Glutamatergic neuron (in vitro differentiated cells): Measurements from ENCODE around the gene NPTX1. TPM values are rescaled to one million over a fixed set of nuclear protein-coding genes. Genes with fewer than 3 reads are reported as not detected.
A peak's percentile ranks its signal among the peaks of the same experiment; 100 is the strongest.

Experiments used
- DNase-seq: peaks from one replicate; pipeline ENCODE4 v3.0.0; 2022
- H3K27ac Mint-ChIP-seq: one replicate; pipeline ENCODE4 v1.8.0; 2020; ENCODE audit warnings: mild to moderate bottlenecking, mixed read lengths, inconsistent platforms; ENCODE audit not compliant: unreplicated experiment
- H3K27me3 Mint-ChIP-seq: one replicate; pipeline ENCODE4 v1.8.0; 2020; ENCODE audit warnings: mild to moderate bottlenecking, moderate library complexity, mixed read lengths, inconsistent platforms; ENCODE audit not compliant: unreplicated experiment
- H3K36me3 Mint-ChIP-seq: one replicate; pipeline ENCODE4 v1.8.0; 2020; ENCODE audit warnings: mild to moderate bottlenecking, mixed read lengths, inconsistent platforms; ENCODE audit not compliant: unreplicated experiment
- H3K4me1 Mint-ChIP-seq: one replicate; pipeline ENCODE4 v1.8.0; 2020; ENCODE audit warnings: mild to moderate bottlenecking, low read depth, mixed read lengths, inconsistent platforms; ENCODE audit not compliant: unreplicated experiment
- H3K4me3 Mint-ChIP-seq: one replicate; pipeline ENCODE4 v1.8.0; 2020; ENCODE audit warnings: mild to moderate bottlenecking, mixed read lengths, inconsistent platforms; ENCODE audit not compliant: unreplicated experiment
- H3K9me3 Mint-ChIP-seq: one replicate; pipeline ENCODE4 v1.8.0; 2020; ENCODE audit warnings: mild to moderate bottlenecking, moderate library complexity, mixed read lengths, inconsistent platforms; ENCODE audit not compliant: unreplicated experiment
- CTCF ChIP-seq: fragments of 200-600 bp; sonication (generic); IDR thresholded peaks from one replicate; pipeline ENCODE4 v1.5.0; 2021; ENCODE audit not compliant: partially characterized antibody, unreplicated experiment
- total RNA-seq: library from RNA; stranded (reverse); fragmentation: NEBNext Ultra II Directional; extraction: Animal tissue kit (Norgen Biotek cat#: 25700); gene quantifications from one replicate; pipeline ENCODE4 v1.2.1, GENCODE V29; 2021; ENCODE audit not compliant: unreplicated experiment

Gene NPTX1
- total RNA-seq, 1 donor from 2014 or later, result 18.1 TPM

- Mint-ChIP-seq H3K27ac (no peak overlapping the region), H3K9me3 (no peaks in the 10 kb centered on the region), H3K4me1 (peaks cover 2% of the 10 kb centered on the region), H3K27me3 (peaks cover 6% of the 10 kb centered on the region), H3K4me3 (no peak overlapping the region), H3K36me3 (no peaks in the 10 kb centered on the region)
- no peak for TF ChIP-seq CTCF
- no peak for DNase-seq
Measured at GRCh38 chr17:80428363-80428762, 48.0 kb downstream of the NPTX1 start.

- Mint-ChIP-seq H3K27ac (no peak overlapping the region), H3K36me3 (no peaks in the 10 kb centered on the region), H3K9me3 (no peaks in the 10 kb centered on the region), H3K4me1 (peaks cover 2% of the 10 kb centered on the region), H3K27me3 (peaks cover 6% of the 10 kb centered on the region), H3K4me3 (no peak overlapping the region)
- TF ChIP-seq CTCF, result no peak
- no peak for DNase-seq
Measured at GRCh38 chr17:80427366-80428282, 48.8 kb downstream of the NPTX1 start.

GRCh38 chr17:80426671-80427326 lies 49.6 kb downstream of the NPTX1 start:
- H3K9me3 Mint-ChIP-seq, result no peaks in the 10 kb centered on the region
- no peak overlapping the region for H3K27ac Mint-ChIP-seq
- H3K27me3 Mint-ChIP-seq, result peaks cover 6% of the 10 kb centered on the region
- peak; percentile 97 for TF ChIP-seq CTCF
- H3K36me3 Mint-ChIP-seq, result no peaks in the 10 kb centered on the region
- peaks cover 2% of the 10 kb centered on the region for H3K4me1 Mint-ChIP-seq
- DNase-seq, result peak; percentile 91
- H3K4me3 Mint-ChIP-seq, result no peak overlapping the region

- Mint-ChIP-seq H3K36me3 (no peaks in the 10 kb centered on the region), H3K4me1 (peaks cover 2% of the 10 kb centered on the region), H3K4me3 (no peak overlapping the region), H3K9me3 (no peaks in the 10 kb centered on the region), H3K27ac (no peak overlapping the region), H3K27me3 (peaks cover 6% of the 10 kb centered on the region)
- no peak for DNase-seq
- no peak for TF ChIP-seq CTCF
Measured at GRCh38 chr17:80425835-80426426, 50.5 kb downstream of the NPTX1 start.
